ENCODE data around the gene LONP1.
"Not testable (repeated sequence)": the region's sequence is repeated elsewhere in the genome, so short reads cannot be mapped to it uniquely, and the experiment has no call there.

The LONP1 gene, protein sequence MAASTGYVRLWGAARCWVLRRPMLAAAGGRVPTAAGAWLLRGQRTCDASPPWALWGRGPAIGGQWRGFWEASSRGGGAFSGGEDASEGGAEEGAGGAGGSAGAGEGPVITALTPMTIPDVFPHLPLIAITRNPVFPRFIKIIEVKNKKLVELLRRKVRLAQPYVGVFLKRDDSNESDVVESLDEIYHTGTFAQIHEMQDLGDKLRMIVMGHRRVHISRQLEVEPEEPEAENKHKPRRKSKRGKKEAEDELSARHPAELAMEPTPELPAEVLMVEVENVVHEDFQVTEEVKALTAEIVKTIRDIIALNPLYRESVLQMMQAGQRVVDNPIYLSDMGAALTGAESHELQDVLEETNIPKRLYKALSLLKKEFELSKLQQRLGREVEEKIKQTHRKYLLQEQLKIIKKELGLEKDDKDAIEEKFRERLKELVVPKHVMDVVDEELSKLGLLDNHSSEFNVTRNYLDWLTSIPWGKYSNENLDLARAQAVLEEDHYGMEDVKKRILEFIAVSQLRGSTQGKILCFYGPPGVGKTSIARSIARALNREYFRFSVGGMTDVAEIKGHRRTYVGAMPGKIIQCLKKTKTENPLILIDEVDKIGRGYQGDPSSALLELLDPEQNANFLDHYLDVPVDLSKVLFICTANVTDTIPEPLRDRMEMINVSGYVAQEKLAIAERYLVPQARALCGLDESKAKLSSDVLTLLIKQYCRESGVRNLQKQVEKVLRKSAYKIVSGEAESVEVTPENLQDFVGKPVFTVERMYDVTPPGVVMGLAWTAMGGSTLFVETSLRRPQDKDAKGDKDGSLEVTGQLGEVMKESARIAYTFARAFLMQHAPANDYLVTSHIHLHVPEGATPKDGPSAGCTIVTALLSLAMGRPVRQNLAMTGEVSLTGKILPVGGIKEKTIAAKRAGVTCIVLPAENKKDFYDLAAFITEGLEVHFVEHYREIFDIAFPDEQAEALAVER

DNA sequence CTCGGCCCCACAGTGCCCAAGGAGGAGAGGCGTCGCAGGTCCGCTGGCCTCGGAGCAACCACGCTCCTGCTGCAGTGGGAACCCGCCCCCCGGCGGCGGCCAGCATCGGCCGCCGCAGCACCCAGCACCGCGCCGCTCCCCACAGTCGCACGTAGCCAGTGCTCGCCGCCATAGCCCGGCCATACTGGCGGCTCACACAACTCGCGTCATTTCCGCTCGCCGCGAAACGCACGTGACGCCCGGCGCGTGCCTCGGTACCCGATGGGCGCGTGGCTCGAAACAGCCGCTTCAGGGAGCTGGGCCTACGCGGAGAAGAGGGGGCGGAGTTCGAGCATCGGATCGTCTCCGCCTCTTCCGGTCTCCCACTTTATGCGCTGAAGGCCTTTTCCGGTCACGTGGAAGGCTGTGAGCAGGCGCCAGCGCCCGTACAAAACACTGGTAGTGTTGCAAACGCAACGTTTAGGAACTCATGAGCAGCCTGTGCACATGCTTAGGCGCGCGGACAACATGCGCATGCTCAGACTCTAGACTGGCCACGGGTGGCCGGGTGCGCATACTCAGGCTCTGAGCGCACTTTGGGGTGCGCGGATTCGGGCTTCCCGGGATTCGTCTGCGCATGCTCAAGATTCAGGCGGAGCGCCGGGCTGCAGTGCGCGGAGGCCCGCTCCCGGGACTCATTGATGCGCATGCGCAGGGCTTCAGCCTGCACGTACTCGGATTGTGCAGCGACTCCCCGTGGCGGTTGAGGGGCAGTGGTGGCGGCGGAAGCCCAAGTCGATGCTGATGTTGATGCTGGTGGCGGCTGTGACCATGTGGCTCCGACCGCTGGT, at the start of gene LONP1, which contains the start of gene CATSPERD:
LONP1 (minus strand) TSS at position 186 of the 830 bp plus-strand sequence; CDS start at position 172, 14 bp downstream.
CATSPERD (plus strand) TSS at position 677 of the 830 bp plus-strand sequence; CDS start at position 778, 101 bp downstream.
- peak within 1 kb of the TSS; percentile 97 for H3K4me3 ChIP-seq (ENCODE audit: low read depth, low read length)
- peak; percentile 95 for DNase-seq (ENCODE audit: low read depth)

DNA sequence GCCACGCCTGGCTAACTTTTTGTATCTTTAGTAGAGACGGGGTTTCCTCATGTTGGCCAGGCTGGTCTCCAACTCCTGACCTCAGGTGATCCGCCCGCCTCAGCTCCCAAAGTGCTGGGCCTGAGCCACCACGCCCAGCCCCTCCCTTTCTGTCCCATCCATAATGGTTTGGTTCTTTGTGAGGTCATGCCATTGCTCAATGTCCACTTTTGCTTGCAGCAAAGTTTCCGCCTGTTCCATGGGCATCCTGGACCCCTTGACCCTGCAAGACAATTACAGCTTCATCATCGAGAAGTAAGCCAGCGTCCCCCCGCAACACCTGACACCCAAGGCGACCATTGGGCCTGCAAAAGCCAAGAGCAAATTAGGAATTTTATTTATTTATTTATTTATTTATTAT, 48.0 kb upstream of the LONP1 start:
- no peak overlapping the region for H3K4me3 ChIP-seq (ENCODE audit: low read depth, low read length)
- DNase-seq (ENCODE audit: low read depth): no peak

DNA sequence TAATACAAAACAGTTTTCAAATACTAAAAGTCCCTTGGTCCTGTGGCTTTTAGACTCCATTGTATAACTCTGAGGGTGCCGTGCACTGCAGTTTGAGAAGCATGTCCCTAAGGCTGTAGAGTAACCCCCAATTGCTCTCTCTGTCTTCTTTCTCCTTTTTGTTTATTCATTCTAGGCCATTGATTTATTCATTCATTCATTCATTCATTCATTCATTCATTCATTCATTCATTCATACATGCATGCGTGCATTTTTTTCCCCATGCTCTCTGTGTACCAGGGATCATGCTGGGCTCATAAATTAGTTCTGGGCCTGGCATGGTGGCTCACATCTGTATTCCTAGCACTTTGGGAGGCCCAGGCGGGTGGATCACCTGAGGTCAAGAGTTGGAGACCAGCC, 45.3 kb upstream of the LONP1 start:
- DNase-seq (ENCODE audit: low read depth): no peak
- H3K4me3 ChIP-seq (ENCODE audit: low read depth, low read length): no peak overlapping the region

DNA sequence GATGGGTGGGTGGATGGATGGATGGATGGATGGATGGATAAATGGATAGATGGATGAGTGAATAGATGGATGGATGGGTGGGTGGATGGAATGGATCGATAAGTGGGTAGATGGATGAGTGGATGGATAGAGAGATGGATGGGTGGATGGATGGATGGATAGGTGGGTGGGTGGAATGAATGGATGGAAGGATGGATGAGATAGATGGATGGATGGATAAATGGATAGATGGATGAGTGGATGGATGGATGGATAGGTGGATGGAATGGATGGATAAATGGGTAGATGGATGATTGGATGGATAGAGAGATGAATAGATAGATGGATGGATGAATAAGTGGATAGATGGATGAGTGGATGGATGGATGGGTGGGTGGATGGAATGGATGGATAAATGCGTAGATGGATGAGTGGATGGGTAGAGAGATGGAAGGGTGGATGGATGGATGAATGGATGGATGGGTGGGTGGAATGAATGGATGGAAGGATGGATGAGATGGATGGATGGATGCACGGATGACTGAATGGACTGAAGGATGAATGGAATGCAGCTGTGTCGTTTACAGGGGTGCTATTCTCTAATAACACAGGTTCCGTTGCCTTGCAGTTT, 42.8 kb upstream of the LONP1 start:
- H3K4me3 ChIP-seq (ENCODE audit: low read depth, low read length): no peak overlapping the region
- no peak for DNase-seq (ENCODE audit: low read depth)

DNA sequence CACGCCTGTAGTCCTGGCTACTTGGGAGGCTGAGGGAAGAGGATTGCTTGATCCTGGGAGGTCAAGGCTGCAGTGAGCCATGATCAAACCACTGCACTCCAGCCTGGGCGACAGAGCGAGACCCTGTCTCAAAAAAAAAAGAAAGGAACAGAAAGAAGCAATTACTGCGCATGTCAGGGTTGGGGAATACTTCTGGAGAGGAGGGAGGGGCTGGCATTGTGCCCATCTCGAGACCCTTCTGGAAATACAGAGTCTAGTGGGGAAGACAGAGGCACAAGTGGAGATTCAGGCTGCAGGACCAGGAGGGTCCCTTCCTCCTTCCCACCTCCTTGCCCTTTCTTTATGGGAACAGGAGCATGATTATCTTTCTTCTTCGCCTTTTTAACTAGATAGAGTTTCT, 33.8 kb upstream of the LONP1 start:
- no peak for DNase-seq (ENCODE audit: low read depth)
- no peak overlapping the region for H3K4me3 ChIP-seq (ENCODE audit: low read depth, low read length)

DNA sequence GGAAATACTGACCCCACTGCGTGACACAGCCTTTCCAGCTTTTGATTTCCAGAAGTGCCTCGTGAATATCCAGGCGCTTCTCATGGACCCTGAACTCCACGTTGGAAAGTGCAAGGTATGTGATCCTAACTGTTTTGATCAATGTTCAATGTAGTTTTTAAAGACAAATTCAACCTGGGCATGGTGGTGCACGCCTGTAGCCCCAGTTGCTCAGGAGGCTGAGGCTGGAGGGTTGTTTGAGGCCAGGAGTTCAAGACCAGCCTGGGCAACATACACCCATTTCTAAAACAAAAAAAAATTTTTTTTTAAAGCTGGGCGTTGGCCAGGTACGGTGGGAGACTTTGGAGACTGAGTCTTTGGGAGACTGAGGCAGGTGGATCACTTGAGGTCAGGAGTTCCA, 31.8 kb upstream of the LONP1 start:
- no peak for DNase-seq (ENCODE audit: low read depth)
- H3K4me3 ChIP-seq (ENCODE audit: low read depth, low read length): no peak overlapping the region

DNA sequence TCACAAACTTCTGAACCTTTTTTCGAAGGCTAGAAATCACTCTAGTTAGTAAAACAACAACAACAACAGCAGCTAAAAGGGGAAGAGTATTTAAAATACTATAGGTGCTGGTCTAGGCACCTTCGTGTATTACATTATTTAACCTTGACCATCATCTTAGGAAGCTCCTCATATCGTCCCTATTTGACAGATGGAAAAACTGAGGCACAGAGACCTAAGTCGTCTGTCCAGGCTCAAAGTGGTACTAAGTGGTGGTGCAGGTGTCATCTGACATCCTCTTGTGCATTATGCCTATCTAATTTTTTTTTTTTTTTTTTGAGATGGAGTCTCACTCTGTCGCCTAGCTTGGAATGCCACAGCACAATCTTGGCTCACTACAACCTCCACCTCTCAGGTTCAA, 29.6 kb upstream of the LONP1 start:
- H3K4me3 ChIP-seq (ENCODE audit: low read depth, low read length): no peak overlapping the region
- DNase-seq (ENCODE audit: low read depth): no peak

DNA sequence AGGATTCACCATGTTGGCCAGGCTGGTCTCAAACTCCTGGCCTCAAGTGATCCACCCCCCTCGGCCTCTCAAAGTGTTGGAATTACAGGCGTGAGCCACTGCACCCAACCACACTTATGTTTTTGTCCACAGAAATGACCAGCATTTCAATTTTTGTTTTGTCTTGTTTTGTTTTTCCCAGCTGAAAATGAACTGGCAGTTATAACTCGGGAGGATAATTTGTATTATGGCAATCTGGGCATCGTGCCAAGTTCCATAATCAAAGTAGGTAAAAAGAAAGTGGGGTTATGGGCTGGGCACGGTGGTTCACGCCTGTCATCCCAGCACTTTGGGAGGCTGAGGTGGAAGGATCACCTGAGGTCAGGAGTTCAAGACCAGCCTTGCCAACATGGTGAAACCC, 29.0 kb upstream of the LONP1 start:
- DNase-seq (ENCODE audit: low read depth); H3K4me3 ChIP-seq (ENCODE audit: low read depth, low read length): not testable (repeated sequence)

DNA sequence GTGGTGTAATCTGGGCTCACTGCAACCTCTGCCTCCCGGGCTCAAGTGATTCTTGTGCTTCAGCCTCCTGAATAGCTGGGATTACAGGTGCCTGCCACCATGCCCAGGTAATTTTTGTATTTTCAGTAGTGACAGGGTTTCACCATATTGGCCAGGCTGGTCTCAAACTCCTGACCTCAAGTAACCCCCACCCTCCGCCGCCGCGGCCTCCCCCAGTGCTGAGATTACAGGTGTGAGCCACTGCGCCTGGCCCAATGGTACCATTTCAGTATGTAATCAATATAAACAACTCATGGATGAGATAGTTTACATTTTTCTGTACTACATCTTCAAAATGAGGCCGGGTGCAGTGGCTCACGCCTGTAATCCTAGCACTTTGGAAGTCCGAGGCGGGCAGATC, 25.1 kb upstream of the LONP1 start:
- not testable (repeated sequence) for H3K4me3 ChIP-seq (ENCODE audit: low read depth, low read length); DNase-seq (ENCODE audit: low read depth)

DNA sequence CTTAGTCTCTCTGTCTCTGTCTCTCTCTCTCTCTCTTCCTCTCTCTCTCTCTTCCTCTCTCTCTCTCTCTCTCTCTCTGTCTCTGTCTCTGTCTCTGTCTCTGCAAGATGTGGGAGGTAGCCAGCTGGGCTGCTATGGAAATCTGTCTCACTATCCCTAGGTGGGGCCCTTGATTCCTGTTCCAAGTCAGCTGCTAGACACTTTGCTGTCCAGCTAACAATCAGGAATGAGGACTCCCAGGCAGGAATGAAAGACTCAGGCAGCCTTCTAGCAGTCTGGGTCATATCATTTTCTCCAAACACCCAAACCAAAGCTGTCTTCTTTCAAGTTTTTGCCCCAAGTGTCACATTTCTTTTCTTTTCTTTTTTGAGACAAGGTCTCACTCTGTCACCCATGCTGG, 23.7 kb upstream of the LONP1 start:
- no peak overlapping the region for H3K4me3 ChIP-seq (ENCODE audit: low read depth, low read length)
- no peak for DNase-seq (ENCODE audit: low read depth)

DNA sequence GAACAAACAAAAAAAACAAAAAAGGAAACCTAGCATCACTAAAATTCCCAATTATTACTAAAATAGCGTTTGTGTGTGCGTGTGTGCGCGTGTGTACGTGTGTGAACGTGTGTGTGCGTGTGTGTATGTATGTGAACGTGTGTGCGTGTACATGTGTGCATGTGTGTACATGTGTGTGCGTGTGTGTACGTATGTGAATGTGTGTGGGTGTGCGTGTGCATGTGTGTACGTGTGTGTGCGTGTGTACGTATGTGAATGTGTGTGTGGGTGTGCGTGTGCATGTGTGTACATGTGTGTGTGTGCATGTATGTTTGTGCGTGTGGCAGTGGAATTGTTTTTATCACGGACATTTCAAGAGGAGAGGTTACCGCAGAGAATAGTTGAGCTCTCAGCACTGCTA, 22.1 kb upstream of the LONP1 start:
- H3K4me3 ChIP-seq (ENCODE audit: low read depth, low read length): no peak overlapping the region
- DNase-seq (ENCODE audit: low read depth): no peak

DNA sequence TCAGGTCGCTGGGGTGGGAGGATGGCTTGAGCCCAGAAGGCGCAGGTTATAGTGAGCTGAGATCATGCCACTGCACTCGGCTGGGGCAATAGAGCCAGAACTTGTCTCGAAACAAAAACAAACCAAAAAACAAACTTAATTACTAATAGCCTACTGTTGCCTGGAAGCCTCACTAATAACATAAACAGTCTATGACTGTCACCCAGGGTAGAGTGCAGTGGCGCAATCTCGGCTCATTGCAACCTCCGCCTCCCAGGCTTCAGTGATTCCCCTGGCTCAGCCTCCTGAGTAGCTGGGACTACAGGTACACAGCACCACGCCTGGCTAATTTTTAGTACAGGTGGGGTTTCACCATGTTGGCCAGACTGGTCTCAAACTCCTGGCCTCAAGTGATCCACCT, 18.5 kb upstream of the LONP1 start:
- DNase-seq (ENCODE audit: low read depth): no peak
- H3K4me3 ChIP-seq (ENCODE audit: low read depth, low read length): no peak overlapping the region

DNA sequence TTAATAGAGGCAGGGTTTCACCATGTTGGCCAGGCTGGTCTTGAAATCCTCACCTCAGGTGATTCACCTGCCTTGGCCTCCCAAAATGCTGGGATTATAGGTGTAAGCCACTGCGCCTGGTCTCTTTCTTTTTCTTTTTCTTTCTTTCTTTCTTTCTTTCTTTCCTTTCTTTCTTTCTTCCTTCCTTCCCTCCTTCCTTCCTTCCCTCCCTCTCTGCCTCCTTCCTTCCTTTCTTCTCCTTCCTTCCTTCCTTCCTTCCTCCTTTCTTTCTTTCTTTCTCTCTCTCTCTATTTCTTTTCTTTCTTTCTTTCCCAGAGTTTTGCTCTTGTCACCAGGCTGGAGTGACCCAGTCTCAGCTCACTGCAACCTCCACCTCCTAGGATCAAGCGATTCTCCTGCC, 13.2 kb upstream of the LONP1 start:
- not testable (repeated sequence) for H3K4me3 ChIP-seq (ENCODE audit: low read depth, low read length); DNase-seq (ENCODE audit: low read depth)

DNA sequence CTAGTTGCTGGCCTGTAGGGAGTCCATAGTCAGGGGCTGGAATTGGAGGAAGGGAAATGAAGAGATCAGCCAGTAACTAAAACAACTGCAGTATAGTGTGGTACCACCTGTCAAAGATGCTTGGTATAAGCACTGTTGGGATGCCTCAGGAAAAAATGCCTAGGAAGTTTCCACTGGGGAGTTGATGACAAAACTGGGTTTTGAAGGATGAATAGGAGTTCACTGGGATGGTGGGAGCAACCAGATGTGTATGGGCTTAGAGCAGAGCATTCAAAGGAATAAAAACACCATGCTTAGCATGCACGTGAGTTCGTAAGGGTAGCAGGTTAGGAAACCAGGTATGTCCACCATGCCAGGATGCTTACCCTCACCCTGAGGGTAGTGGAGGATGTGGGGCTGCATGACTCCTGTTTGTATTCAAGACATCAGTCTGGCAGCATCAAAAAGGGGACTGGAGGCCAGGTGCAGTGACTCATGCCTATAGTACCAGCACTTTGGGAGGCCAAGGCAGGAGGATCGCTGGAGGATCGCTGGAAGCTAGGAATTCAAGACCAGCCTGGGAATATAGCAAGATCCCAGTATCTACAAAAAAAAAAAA, 7.6 kb upstream of the LONP1 start:
- no peak overlapping the region for H3K4me3 ChIP-seq (ENCODE audit: low read depth, low read length)

DNA sequence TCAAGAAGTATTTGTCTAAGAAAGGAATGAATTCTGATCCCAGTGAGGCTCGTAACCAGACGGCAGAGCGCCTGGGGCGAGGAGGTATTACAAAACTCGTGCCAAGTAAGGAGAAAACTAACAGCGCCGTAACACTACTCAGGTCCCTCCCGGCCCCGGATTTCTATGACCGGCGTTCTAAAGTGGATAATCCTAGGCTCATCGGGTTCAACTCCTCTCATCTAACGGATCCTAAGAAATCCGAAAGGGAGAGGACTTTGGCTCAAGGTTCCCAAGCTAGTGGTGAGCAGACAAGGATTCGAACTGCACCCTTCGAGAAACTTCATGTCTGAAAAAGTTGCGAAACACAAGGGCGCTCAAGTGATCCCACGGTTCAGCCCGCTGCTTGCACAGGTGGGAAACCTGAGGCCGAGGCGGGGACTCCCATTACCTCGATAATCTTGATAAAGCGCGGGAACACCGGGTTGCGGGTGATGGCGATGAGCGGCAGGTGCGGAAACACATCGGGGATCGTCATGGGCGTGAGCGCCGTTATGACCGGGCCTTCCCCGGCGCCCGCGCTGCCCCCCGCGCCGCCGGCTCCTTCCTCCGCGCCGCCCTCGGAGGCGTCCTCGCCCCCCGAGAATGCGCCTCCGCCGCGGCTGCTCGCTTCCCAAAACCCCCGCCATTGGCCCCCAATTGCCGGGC, 529 bp downstream of the LONP1 start:
- H3K4me3 ChIP-seq (ENCODE audit: low read depth, low read length): peak overlapping the region; percentile 97
- DNase-seq (ENCODE audit: low read depth): no peak

More for the DNA sequence above, 7.6 kb upstream of the LONP1 start:
- no peak for DNase-seq (ENCODE audit: low read depth)

DNA sequence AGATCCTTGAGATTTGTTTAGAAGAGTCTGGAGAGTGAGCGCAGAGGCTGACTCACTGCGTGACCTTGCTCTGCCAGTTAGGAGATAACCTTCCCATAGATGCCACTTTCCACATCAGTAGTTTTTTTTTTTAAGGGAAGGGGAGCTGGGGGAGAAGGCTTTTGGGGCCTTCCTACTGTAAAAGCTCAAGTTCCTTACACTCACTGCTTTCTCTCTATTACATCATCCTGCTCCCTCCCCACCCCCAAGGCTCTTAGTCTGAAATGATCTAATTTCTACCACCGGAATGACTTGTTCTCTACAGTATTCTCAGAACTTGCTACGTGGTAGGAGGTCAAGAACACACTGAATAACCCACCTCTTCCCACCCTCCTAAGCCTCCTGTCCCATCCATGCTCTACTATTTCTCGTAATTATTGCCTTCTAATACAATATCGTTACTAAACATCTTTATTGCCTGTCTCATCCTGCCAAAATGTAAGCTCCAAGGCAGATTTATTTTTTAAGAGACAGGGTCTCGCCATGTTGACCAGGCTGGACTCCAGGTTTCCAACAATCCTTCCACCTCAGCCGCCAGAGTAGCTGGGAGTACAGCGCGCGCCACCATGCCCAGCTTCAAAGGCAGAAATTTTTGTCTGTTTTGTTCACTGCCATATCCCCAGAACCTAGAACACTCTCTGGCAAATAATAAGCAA, 1.2 kb downstream of the LONP1 start:
- peak overlapping the region; percentile 97 for H3K4me3 ChIP-seq (ENCODE audit: low read depth, low read length)
- peak; percentile 70 for DNase-seq (ENCODE audit: low read depth)

DNA sequence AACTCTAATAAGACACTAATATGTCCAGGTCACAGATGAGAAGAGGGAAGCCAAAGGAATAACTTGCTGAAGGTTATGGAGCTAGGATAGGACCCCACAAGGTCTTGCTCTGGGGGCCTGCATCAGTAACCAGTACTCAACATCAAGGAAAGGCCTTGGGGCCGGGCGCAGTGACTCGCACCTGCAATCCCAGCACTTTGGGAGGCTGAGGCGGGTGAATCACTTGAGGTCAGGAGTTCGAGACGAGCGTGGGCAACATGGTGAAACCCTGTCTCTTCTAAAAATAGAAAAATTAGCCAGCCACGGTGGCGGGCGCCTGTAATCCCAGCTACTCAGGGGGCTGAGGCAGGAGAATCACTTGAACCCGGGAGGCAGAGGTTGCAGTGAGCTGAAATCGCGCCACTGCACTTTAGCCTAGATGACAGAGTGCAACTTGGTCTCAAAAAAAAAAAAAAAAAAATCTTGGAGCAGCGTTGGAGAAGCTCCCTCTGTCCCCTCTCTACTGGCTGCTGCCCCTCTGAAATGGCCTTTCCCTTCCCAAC, 1.8 kb downstream of the LONP1 start:
- peak; percentile 17 for DNase-seq (ENCODE audit: low read depth)
- peak overlapping the region; percentile 97 for H3K4me3 ChIP-seq (ENCODE audit: low read depth, low read length)
